IPS-20b (cell line): ENCODE measurements around the gene SOD3.

Experiments
- H3K27ac ChIP-seq: one replicate; pipeline ENCODE4 v1.5.1; 2013; ENCODE audit warnings: low read length
- H3K27me3 ChIP-seq: 2 replicates; pipeline ENCODE4 v1.6.1; 2013; ENCODE audit warnings: mild to moderate bottlenecking, low read length, inconsistent platforms; ENCODE audit not compliant: insufficient read depth
- H3K36me3 ChIP-seq: 2 replicates; pipeline ENCODE4 v1.6.1; 2013; ENCODE audit warnings: low read depth, mild to moderate bottlenecking, inconsistent platforms, low read length, moderate library complexity; ENCODE audit not compliant: insufficient read depth
- H3K4me1 ChIP-seq: 2 replicates; pipeline ENCODE4 v1.6.1; 2013; ENCODE audit warnings: mild to moderate bottlenecking, control low read depth, inconsistent platforms, low read length, moderate library complexity; ENCODE audit not compliant: insufficient read depth
- H3K4me3 ChIP-seq: 2 replicates; pipeline ENCODE4 v1.5.1; 2013; ENCODE audit warnings: mild to moderate bottlenecking, low read length, inconsistent platforms
- H3K9ac ChIP-seq: 2 replicates; pipeline ENCODE4 v1.6.1; 2013; ENCODE audit warnings: low read depth, mild to moderate bottlenecking, inconsistent platforms, low read length, moderate library complexity
- H3K9me3 ChIP-seq: 2 replicates; pipeline ENCODE4 v1.6.1; 2013; ENCODE audit warnings: mild to moderate bottlenecking, low read depth, low read length, inconsistent platforms; ENCODE audit not compliant: insufficient read depth

Gene SOD3

GRCh38 chr4:24849351-24849750, 54.0 kb downstream of the SOD3 start:
- H3K27ac ChIP-seq = no peak overlapping the region
- H3K4me1 ChIP-seq = peaks cover 3% of the 10 kb centered on the region; the same call in 1 of the 2 replicates
- no peaks in the 10 kb centered on the region for H3K9me3 ChIP-seq
- H3K9ac ChIP-seq = no peak overlapping the region
- H3K27me3 ChIP-seq = no peaks in the 10 kb centered on the region
- no peak overlapping the region for H3K4me3 ChIP-seq
- H3K36me3 ChIP-seq = no peaks in the 10 kb centered on the region

- H3K4me3 ChIP-seq = no peak overlapping the region
- H3K4me1 ChIP-seq = peaks cover 3% of the 10 kb centered on the region; the same call in 1 of the 2 replicates
- no peaks in the 10 kb centered on the region for H3K9me3 ChIP-seq
- no peaks in the 10 kb centered on the region for H3K27me3 ChIP-seq
- no peak overlapping the region for H3K9ac ChIP-seq
- no peaks in the 10 kb centered on the region for H3K36me3 ChIP-seq
- no peak overlapping the region for H3K27ac ChIP-seq
These were observed 54.4 kb downstream of the SOD3 start for GRCh38 chr4:24849756-24850155.
